Activated effector memory CD4-positive, alpha-beta T cell treated with Interleukin-2 at 50 U/mL for 16 hours (primary cell): ENCODE data around the gene LRRN2.

Source experiments
- DNase-seq: peaks from one replicate; pipeline ENCODE4 v3.0.0-alpha.2; 2020

The LRRN2 gene

DNA sequence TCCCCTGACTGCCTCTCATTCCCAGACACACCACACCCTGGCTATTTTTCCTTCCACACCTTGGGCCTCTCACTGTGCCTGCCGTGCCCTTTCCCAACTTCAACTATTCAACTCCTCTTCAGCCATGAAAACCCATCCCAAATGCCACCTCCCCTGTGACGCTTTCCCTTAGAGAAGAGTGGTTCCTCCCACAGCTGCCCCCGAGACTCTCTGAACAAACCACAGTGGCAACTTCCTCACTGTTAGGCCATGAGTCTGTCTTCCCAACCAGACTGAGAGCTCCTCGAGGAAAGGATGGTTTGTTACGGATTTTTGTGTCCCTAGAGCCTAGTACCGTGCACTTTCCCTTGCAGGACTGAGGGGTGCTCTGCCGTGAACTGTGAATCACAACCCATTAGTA, 59.2 kb downstream of the LRRN2 start:
- DNase-seq: no peak

DNA sequence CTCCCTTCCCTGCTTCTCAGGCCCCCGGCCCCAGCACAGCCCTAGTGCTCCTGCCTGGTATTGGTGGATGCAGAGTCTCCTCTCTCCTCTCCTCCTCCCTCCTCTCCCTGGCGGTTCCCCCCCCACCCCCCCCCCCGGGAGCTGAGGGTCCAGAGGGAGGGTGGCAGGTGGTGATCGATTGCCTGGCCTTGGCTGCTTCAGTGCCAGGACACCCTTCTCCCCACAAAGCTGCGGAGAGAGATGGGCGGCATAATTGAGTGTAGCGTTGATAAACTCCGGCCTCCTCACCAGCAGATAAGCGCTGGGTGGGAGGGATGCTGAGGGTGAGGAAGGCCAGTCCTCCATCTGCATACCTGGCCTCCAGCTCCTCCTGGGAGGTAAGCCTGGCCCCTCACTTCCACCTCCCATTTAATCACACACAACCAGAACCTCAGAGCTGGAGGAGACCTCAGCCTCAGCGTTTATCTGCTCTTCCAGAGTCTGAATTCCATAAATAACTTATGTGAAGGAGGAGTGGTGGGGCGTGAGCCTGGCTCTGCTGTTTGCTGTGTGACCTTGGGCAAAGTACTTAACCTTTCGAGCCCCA, 60.8 kb downstream of the LRRN2 start:
- no peak for DNase-seq

- DNase-seq: no peak
These were observed 61.6 kb downstream of the LRRN2 start for GRCh38 chr1:204623894-204624361.

DNA sequence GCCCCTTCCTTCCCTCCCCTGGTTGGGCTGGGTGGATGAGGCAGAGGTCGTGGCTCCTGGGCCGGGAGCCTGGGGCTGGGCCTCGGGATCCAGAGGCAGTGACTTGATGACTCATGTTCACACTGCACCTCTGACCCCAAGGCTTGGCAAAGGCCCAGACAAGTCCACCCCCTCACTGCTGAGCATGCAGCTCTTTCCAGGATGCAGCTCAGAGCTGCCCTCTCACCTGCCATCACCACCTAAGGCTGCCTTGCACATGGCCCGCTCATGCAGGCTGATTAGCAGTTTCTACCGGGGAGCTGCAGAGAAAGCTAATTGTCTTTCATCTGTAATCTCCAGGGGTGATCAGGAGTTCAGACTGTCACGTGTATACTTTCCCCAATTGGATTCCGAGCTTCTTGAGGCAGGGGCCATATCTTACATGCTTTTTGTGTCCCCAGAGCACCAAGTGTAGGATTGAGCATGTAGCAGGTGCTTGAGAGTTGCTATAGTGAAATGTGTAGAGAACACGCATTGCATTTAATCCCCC, 62.1 kb downstream of the LRRN2 start:
- no peak for DNase-seq

DNA sequence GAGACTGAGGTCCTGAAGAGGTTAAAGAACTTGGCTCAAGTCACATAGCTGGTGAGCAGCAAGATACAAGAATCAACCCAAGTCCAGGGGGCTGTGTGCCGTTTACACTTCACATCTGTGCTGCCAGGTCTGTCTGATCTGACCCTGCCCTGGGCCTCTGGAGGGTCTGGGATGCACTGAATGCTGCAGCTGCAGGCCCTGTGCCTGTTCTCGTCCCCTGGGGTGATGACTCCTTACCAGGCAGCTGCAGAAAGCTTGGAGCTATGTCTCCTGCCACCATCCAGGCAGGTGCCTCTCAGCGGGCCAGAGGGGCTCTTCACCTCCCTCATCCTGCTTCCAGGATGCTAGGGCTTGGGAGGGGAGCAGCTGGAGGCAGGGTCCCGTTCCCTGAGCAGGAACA, 63.5 kb downstream of the LRRN2 start:
- no peak for DNase-seq

DNA sequence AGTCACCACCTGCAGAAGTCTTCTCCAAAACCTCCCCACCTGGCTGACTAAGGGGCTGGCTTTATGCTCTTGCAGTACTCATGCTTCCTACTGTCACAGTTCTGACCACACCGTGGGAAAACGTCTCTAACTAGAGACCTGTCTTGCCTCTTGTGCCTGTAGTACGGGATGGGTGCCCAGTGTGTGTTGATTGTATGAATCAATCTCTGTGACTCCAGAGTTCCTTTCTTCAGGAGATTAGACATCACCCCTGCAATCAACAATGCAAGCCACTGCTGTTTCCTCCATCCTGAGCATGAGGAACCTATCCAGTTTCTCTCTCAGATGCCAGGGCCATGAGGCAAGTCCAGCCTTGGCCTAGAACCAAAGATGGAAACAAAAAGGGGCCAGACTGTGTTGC, 64.1 kb downstream of the LRRN2 start:
- DNase-seq: no peak

GRCh38 chr1:204619721-204620120, 65.8 kb downstream of the LRRN2 start:
- DNase-seq: no peak

DNA sequence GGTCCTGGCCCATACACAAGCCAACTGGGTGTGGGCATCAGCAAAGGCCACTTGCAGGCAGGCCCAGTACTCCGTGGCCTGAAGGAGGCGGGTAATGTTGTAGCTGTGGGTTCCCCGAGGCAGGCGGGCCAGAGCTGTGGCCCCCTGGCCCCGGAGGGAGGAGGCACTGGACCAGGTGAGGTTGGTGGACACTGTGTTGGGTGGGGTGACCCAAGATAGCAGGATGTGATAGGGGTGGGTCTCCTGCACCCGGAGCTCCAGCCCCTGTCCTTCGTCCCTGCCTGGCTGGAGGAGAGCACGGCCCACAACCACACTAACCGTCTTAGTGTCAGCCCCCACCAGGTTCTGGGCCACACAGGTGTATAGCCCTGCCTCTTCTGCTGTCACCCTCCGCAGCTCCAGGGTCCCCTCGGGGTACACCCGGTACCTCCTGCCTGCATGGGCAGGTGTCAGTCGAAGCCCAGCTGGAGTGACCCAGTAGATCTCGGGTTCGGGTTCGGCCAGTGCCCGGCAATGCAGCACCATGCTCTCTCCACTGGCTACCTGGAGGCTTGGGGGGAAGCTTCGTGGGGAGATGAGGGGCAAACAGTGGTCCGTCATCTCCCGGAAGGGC, 67.3 kb downstream of the LRRN2 start:
- no peak for DNase-seq

DNA sequence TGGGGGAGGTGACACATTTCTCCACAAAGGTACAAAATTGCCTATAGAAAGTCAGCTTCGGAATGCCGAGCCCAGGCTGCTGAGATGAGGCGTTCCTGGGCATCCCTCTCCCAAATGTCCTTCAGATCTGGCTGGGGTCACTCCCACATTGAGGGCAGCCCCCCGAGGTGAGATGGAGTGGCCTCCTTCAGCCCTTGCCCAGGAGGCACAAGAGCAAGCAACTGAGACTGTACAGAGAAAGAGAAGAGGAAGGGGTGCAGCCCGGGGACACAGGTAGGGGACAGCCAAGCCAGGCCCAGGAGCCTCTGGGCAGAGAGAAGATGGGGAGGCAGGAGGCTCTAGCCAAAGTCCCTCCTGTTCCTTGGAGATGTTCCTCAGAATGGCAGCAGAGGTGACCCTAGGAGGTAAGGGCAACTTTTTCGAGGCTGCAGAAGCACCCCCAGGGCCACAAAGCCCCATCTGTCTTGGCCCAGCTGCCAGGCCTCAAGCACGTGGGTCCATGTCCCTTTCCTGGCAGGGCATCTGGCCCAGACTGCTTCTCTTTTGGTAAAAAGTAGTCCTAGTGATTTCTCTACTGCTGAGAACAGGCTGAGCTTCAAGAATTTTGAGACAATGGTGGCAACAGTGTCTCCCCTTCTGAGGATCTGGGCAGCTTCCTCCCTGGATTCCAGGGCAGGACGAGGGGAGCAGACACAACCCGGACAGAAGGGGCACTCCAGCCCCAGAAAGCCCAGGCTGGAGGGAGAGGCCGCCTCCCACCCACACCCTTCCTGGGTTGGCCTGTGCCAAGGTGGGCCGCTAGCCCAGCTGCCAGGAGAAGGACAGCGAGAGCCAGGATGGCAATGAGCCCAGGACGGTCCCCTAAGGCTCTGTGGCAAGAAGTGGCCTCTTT, 68.0 kb downstream of the LRRN2 start:
- no peak for DNase-seq

DNA sequence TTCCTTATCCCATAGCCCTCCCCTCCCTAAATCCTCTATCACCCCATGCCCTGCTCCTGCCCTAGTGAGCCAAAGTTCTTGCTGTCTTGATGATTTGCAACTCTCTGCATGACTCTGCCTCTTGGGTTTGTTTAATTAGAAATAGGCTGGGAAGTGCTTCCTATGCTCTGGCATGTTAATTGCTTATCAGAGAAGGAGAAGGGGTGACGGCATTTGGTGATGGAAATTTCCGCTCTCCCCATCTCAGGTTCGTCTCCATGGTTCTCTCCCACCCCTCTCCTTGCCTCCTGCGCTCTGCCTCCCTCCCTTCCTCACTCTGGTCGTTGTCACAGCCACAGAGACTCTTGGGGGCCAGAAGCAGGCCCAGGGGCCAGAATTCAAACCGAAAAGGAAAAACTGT, 68.9 kb downstream of the LRRN2 start:
- no peak for DNase-seq

GRCh38 chr1:204615881-204616280, 69.7 kb downstream of the LRRN2 start:
- no peak for DNase-seq

GRCh38 chr1:204613636-204614035, 71.9 kb downstream of the LRRN2 start:
- no peak for DNase-seq

GRCh38 chr1:204612326-204612725, 73.2 kb downstream of the LRRN2 start:
- DNase-seq: no peak

DNA sequence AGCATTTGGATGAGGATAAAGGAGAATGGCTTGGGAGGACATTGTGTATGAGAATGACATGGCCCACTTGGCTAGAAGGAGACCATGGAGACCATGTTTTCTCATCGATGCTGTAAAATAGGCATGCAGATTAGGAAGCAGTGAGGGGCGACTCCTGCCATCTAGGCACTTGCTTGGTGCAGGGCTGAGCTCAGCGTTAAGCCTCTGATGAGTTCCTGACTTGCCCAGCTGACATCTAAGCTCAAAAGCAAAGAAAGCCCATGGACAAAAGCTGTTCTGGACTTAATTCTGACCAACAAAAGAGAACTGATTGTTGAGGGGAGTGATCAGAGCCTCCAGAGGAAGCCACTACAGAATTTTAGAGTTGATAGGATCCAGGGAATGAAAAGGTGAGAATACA, 74.5 kb downstream of the LRRN2 start:
- no peak for DNase-seq

DNA sequence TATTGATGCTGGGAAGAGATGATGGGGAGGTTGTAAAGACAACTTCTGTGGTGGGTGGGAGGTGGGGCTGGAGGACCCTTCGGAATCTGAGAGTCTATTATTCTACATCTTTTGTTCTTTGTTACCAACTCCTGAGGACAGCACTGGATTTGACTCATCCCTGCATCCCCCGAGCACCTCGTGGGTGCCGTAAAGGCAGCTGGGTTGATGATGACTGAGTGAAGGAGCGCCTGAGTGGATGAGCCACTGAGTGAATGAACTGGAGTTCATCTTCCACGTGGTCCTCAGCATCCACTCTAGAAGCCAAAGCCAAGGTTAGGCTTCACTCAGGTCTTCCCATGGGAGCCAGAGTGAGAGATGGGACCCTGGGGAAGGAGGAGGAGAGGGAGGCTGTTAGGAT, 77.6 kb downstream of the LRRN2 start:
- no peak for DNase-seq

- no peak for DNase-seq
These were observed 79.7 kb downstream of the LRRN2 start for GRCh38 chr1:204605791-204606190.

- no peak for DNase-seq
These were observed 82.5 kb downstream of the LRRN2 start for GRCh38 chr1:204602871-204603542.

DNA sequence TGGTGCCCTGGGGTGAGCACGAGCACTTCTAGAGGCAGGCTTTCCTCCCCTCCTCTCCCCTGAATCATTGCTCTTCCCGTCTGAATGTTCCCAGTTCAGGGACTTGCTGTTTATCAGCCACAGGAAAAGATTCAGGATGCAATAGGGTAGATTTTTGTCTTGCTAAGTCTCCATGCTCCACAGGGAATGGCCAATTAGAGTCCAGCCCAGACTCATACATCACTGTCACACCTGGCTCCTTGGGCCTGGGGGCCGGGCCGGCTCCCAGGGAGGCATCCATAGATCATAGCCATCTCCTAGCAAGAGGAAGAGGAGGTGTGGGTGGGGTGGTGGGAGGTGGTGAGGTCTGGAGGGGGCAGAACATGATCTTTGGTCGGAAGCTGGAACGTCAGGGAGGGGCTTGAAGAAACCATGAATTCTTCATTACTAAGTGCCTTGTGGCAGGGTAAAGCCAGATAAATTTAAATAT, 83.4 kb downstream of the LRRN2 start:
- no peak for DNase-seq

- DNase-seq: no peak
These were observed 84.6 kb downstream of the LRRN2 start for GRCh38 chr1:204600968-204601367.

DNA sequence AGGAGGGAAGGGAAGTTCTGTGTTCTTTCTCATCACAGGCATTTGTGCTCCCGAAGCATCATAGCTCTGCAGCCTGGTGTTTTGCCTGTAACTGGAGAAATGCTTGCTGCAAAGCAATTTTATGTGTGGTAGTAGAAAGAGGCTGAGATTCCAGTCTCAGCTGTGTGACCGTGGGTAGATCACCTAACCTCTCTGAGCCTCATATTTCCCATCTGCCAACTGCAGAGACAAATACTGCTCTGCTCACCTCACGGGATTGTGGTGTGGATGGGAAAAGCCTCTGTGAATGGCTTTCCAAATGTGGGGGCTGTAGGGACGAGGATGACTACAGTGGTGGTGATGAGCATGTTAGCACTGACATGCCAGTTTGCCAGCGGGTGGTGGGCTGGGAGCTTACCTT, 85.3 kb downstream of the LRRN2 start:
- DNase-seq: no peak

GRCh38 chr1:204599596-204599995, 85.9 kb downstream of the LRRN2 start:
- no peak for DNase-seq

- no peak for DNase-seq
These were observed 86.4 kb downstream of the LRRN2 start for GRCh38 chr1:204599098-204599497.

GRCh38 chr1:204598319-204598969, 87.1 kb downstream of the LRRN2 start:
- DNase-seq: no peak
